Astrocyte (in vitro differentiated cells and primary cell): ENCODE data around the gene PPP6R3. TPM values are rescaled to one million over a fixed set of nuclear protein-coding genes. Genes with fewer than 3 reads are reported as not detected.

Experiments used
- DNase-seq: peaks from one replicate; pipeline ENCODE4 v3.0.0-alpha.2; 2010; ENCODE audit warnings: low read depth
- FAIRE-seq: peaks from 2 replicates; lab custom pipeline; 2011; peaks lifted over from hg19 to GRCh38; lab: Jason Lieb, UNC
- H2AFZ ChIP-seq: 2 replicates; pipeline ENCODE4 v1.6.0; 2012; ENCODE audit warnings: low read depth, low read length, inconsistent platforms
- H3K27ac ChIP-seq: 2 replicates; pipeline ENCODE4 v1.5.1; 2011; ENCODE audit warnings: low read depth, low read length, inconsistent platforms
- H3K27me3 ChIP-seq: 2 replicates; pipeline ENCODE4 v1.6.0; 2011; ENCODE audit warnings: low read length, inconsistent platforms; ENCODE audit not compliant: insufficient read depth
- H3K36me3 ChIP-seq: 2 replicates; pipeline ENCODE4 v1.5.1; 2011; ENCODE audit warnings: low read length, inconsistent platforms; ENCODE audit not compliant: insufficient read depth
- H3K4me1 ChIP-seq: 2 replicates; pipeline ENCODE4 v1.5.1; 2011; ENCODE audit warnings: low read length, inconsistent platforms; ENCODE audit not compliant: insufficient read depth
- H3K4me2 ChIP-seq: 2 replicates; pipeline ENCODE4 v1.6.0; 2012; ENCODE audit warnings: low read length, inconsistent platforms
- H3K4me3 ChIP-seq: 2 replicates; pipeline ENCODE4 v1.5.1; 2011; ENCODE audit warnings: low read depth, mild to moderate bottlenecking, low read length, inconsistent platforms; ENCODE audit not compliant: insufficient read depth
- H3K79me2 ChIP-seq: 2 replicates; pipeline ENCODE4 v1.6.0; 2012; ENCODE audit warnings: mild to moderate bottlenecking, low read length, inconsistent platforms; ENCODE audit not compliant: insufficient read depth
- H3K9ac ChIP-seq: 2 replicates; pipeline ENCODE4 v1.6.0; 2012; ENCODE audit warnings: mild to moderate bottlenecking, low read length, inconsistent platforms
- H3K9me3 ChIP-seq: 2 replicates; pipeline ENCODE4 v1.5.1; 2012; ENCODE audit warnings: low read depth, mild to moderate bottlenecking, low read length, inconsistent platforms; ENCODE audit not compliant: insufficient read depth
- H4K20me1 ChIP-seq: 2 replicates; pipeline ENCODE4 v1.6.0; 2012; ENCODE audit warnings: low read length, inconsistent platforms; ENCODE audit not compliant: insufficient read depth
- H3K27ac Mint-ChIP-seq: one replicate; pipeline ENCODE4 v1.8.0; 2021; ENCODE audit warnings: mild to moderate bottlenecking, mixed read lengths; ENCODE audit not compliant: unreplicated experiment
- H3K27me3 Mint-ChIP-seq: one replicate; pipeline ENCODE4 v1.8.0; 2021; ENCODE audit warnings: low read depth, mixed read lengths; ENCODE audit not compliant: unreplicated experiment
- H3K36me3 Mint-ChIP-seq: one replicate; pipeline ENCODE4 v1.8.0; 2021; ENCODE audit warnings: low read depth, mixed read lengths; ENCODE audit not compliant: unreplicated experiment
- H3K4me1 Mint-ChIP-seq: one replicate; pipeline ENCODE4 v1.8.0; 2021; ENCODE audit warnings: low read depth, mixed read lengths; ENCODE audit not compliant: unreplicated experiment
- H3K4me3 Mint-ChIP-seq: one replicate; pipeline ENCODE4 v1.8.0; 2021; ENCODE audit warnings: mild to moderate bottlenecking, moderate library complexity, mixed read lengths; ENCODE audit not compliant: unreplicated experiment
- H3K9me3 Mint-ChIP-seq: one replicate; pipeline ENCODE4 v1.8.0; 2021; ENCODE audit warnings: mild to moderate bottlenecking, mixed read lengths; ENCODE audit not compliant: unreplicated experiment
- EZH2 ChIP-seq: IDR thresholded peaks from 2 replicates; pipeline ENCODE4 v1.6.1; 2012; ENCODE audit warnings: mild to moderate bottlenecking, low read length, inconsistent platforms; ENCODE audit not compliant: insufficient read depth
- total RNA-seq: library from RNA; stranded (reverse); gene quantifications from 2 replicates; pipeline ENCODE4 v1.2.1, GENCODE V29; 2021
- TF ChIP-seq, protein P1 (sequence below): IDR thresholded peaks from 2 replicates; pipeline ENCODE4 v1.5.1; 2011; ENCODE audit warnings: low read depth, mild to moderate bottlenecking, inconsistent platforms, low read length, moderate library complexity; ENCODE audit not compliant: insufficient read depth

The PPP6R3 gene
- total RNA-seq, 1 donor from 2014 or later = 97.8 TPM

- peaks cover 98% of the 10 kb centered on the region for H3K79me2 ChIP-seq
- peaks cover 25% of the 10 kb centered on the region for H3K4me1 Mint-ChIP-seq
- TF ChIP-seq EZH2 = no peak
- TF ChIP-seq, protein P1, sequence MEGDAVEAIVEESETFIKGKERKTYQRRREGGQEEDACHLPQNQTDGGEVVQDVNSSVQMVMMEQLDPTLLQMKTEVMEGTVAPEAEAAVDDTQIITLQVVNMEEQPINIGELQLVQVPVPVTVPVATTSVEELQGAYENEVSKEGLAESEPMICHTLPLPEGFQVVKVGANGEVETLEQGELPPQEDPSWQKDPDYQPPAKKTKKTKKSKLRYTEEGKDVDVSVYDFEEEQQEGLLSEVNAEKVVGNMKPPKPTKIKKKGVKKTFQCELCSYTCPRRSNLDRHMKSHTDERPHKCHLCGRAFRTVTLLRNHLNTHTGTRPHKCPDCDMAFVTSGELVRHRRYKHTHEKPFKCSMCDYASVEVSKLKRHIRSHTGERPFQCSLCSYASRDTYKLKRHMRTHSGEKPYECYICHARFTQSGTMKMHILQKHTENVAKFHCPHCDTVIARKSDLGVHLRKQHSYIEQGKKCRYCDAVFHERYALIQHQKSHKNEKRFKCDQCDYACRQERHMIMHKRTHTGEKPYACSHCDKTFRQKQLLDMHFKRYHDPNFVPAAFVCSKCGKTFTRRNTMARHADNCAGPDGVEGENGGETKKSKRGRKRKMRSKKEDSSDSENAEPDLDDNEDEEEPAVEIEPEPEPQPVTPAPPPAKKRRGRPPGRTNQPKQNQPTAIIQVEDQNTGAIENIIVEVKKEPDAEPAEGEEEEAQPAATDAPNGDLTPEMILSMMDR = no peak
- no peak overlapping the region for H3K9ac ChIP-seq
- no peak overlapping the region for H3K4me3 ChIP-seq
- H3K9me3 ChIP-seq = no peaks in the 10 kb centered on the region
- no peaks in the 10 kb centered on the region for H3K36me3 ChIP-seq
- H3K9me3 Mint-ChIP-seq = no peaks in the 10 kb centered on the region
- H2AFZ ChIP-seq = no peak overlapping the region
- no peaks in the 10 kb centered on the region for H3K27me3 ChIP-seq
- no peak for DNase-seq
- no peak overlapping the region for H3K27ac Mint-ChIP-seq
- H3K27ac ChIP-seq = no peak overlapping the region
- H4K20me1 ChIP-seq = peaks cover 89% of the 10 kb centered on the region
- H3K36me3 Mint-ChIP-seq = peaks cover 4% of the 10 kb centered on the region
- FAIRE-seq = no peak
- H3K27me3 Mint-ChIP-seq = no peaks in the 10 kb centered on the region
- H3K4me1 ChIP-seq = no peaks in the 10 kb centered on the region
- no peak overlapping the region for H3K4me2 ChIP-seq
- H3K4me3 Mint-ChIP-seq = no peak overlapping the region
Measured at GRCh38 chr11:68495872-68496271, 35.3 kb downstream of the PPP6R3 start.

DNA sequence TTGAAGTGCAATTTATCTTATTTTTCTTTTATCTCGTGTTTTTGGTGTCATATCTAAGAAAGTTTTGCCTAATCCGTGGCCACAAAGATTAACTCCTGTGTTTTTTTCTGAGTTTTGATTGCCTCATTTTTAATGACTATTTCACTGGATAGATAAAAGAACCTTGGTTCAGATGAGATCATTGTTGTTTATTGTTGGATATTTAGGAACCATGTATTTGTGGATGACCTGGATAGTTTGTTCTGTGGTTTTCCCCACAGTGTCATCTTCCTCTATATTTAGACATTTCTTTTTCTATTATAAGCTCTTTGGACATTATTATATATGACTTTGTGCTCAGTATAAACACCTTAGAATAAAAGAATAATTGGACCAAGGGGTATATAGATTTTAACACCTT, 37.2 kb downstream of the PPP6R3 start:
- DNase-seq (no peak), FAIRE-seq (no peak)
- Histone ChIP-seq H3K27ac (no peak overlapping the region), H3K36me3 (no peaks in the 10 kb centered on the region), H3K79me2 (peaks cover 98% of the 10 kb centered on the region), H4K20me1 (peaks cover 88% of the 10 kb centered on the region), H3K4me2 (no peak overlapping the region), H3K4me1 (no peaks in the 10 kb centered on the region), H2AFZ (no peak overlapping the region), H3K4me3 (no peak overlapping the region), H3K27me3 (no peaks in the 10 kb centered on the region), H3K9me3 (no peaks in the 10 kb centered on the region), H3K9ac (no peak overlapping the region)
- no peak overlapping the region for H3K27ac Mint-ChIP-seq
- no peak overlapping the region for H3K4me3 Mint-ChIP-seq
- H3K4me1 Mint-ChIP-seq = peaks cover 27% of the 10 kb centered on the region
- no peaks in the 10 kb centered on the region for H3K9me3 Mint-ChIP-seq
- peaks cover 4% of the 10 kb centered on the region for H3K36me3 Mint-ChIP-seq
- TF ChIP-seq EZH2 = no peak
- TF ChIP-seq, protein P1 = no peak
- no peaks in the 10 kb centered on the region for H3K27me3 Mint-ChIP-seq

DNA sequence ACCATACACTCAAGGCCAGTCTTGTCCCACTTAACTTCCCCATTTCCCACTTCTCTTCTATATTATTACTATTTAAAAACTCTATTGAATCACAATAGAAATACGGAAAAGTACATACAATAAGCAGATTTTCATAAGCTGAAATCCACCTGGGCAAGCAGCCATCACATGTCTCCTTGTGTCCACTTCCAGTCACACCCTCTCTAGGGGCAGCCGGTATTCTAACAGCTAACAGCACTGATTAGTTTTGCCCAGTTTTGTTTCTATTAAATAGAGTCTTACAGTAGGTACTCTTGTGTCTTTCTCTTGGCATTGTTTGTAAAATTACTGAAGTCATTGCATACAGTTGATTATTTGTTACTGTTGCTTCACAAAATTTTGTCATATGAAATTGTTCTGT, 37.8 kb downstream of the PPP6R3 start:
- peaks cover 27% of the 10 kb centered on the region for H3K4me1 Mint-ChIP-seq
- no peak overlapping the region for H3K9ac ChIP-seq
- H3K27me3 ChIP-seq = no peaks in the 10 kb centered on the region
- H3K9me3 ChIP-seq = no peaks in the 10 kb centered on the region
- no peak for FAIRE-seq
- H3K36me3 Mint-ChIP-seq = peaks cover 4% of the 10 kb centered on the region
- DNase-seq = no peak
- H3K9me3 Mint-ChIP-seq = no peaks in the 10 kb centered on the region
- no peaks in the 10 kb centered on the region for H3K4me1 ChIP-seq
- H3K36me3 ChIP-seq = no peaks in the 10 kb centered on the region
- no peak overlapping the region for H3K4me2 ChIP-seq
- no peak for TF ChIP-seq EZH2
- TF ChIP-seq, protein P1 = no peak
- H3K79me2 ChIP-seq = peaks cover 98% of the 10 kb centered on the region
- H3K4me3 ChIP-seq = no peak overlapping the region
- no peak overlapping the region for H3K27ac Mint-ChIP-seq
- H3K27me3 Mint-ChIP-seq = no peaks in the 10 kb centered on the region
- no peak overlapping the region for H3K27ac ChIP-seq
- H2AFZ ChIP-seq = no peak overlapping the region
- peaks cover 89% of the 10 kb centered on the region for H4K20me1 ChIP-seq
- H3K4me3 Mint-ChIP-seq = no peak overlapping the region
